ENCODE data around the gene CDK3. TPM values are rescaled to one million over a fixed set of nuclear protein-coding genes. Genes with fewer than 3 reads are reported as not detected.

Gene CDK3
- total RNA-seq, 1 experiment from 2014 or later, result 8.5 TPM

Other genes starting within 250 kb of the CDK3 start
- gene GALK1, start 235.7 kb upstream of the CDK3 start, total RNA-seq (2014; rRNA removed), result 64.9 and 75.0 TPM in 2 replicates
- 21.8 and 22.9 TPM in 2 replicates for gene UNK, start 216.0 kb upstream of the CDK3 start, total RNA-seq (2014; rRNA removed)
- 43.9 and 53.8 TPM in 2 replicates for gene UNC13D, start 156.5 kb upstream of the CDK3 start, total RNA-seq (2014; rRNA removed)
- 49.7 and 51.8 TPM in 2 replicates for gene WBP2, start 145.5 kb upstream of the CDK3 start, total RNA-seq (2014; rRNA removed)
- gene TRIM47, start 122.3 kb upstream of the CDK3 start, total RNA-seq (2014; rRNA removed), result 73.7 and 109 TPM in 2 replicates
- gene TRIM65, start 103.9 kb upstream of the CDK3 start, total RNA-seq (2014; rRNA removed), result 32.3 and 48.9 TPM in 2 replicates
- 74.5 and 124 TPM in 2 replicates for gene MRPL38, start 96.0 kb upstream of the CDK3 start, total RNA-seq (2014; rRNA removed)
- gene FBF1, start 59.8 kb upstream of the CDK3 start, total RNA-seq (2014; rRNA removed), result 35.3 and 39.2 TPM in 2 replicates
- 63.2 and 74.9 TPM in 2 replicates for gene ACOX1, start 21.7 kb upstream of the CDK3 start, total RNA-seq (2014; rRNA removed)
- gene TEN1, start 21.6 kb upstream of the CDK3 start, total RNA-seq (2014; rRNA removed), result 58.3 and 62.4 TPM in 2 replicates
- gene EVPL, start 26.5 kb downstream of the CDK3 start, total RNA-seq (2014; rRNA removed), result 38.8 and 48.3 TPM in 2 replicates
- gene SRP68, start 71.7 kb downstream of the CDK3 start, total RNA-seq (2014; rRNA removed), result 60.8 and 71.4 TPM in 2 replicates
- gene GALR2, start 73.9 kb downstream of the CDK3 start, total RNA-seq (2014; rRNA removed), result 0.69 and 2.2 TPM in 2 replicates
- gene ZACN, start 78.3 kb downstream of the CDK3 start, total RNA-seq (2014; rRNA removed), result 0.11 TPM in 1 of 2 replicates, not detected in the other
- gene EXOC7, start 102.9 kb downstream of the CDK3 start, total RNA-seq (2014; rRNA removed), result 153 and 173 TPM in 2 replicates
- gene FOXJ1, start 140.4 kb downstream of the CDK3 start, total RNA-seq (2014; rRNA removed), result 0.26 and 0.69 TPM in 2 replicates
- 7.3 and 7.4 TPM in 2 replicates for gene RNF157, start 239.6 kb downstream of the CDK3 start, total RNA-seq (2014; rRNA removed)

All from PC-3 (cell line).